ENCODE results near the gene OR13D1. TPM values are rescaled to one million over a fixed set of nuclear protein-coding genes. Genes with fewer than 3 reads are reported as not detected.

OR13D1 gene
- total RNA-seq (not detected in 2 replicates), polyA plus RNA-seq (0.31 TPM in 1 of 2 replicates, not detected in the other)

- no peaks in the 10 kb centered on the region for H3K27me3 ChIP-seq
- TF ChIP-seq, protein P1, sequence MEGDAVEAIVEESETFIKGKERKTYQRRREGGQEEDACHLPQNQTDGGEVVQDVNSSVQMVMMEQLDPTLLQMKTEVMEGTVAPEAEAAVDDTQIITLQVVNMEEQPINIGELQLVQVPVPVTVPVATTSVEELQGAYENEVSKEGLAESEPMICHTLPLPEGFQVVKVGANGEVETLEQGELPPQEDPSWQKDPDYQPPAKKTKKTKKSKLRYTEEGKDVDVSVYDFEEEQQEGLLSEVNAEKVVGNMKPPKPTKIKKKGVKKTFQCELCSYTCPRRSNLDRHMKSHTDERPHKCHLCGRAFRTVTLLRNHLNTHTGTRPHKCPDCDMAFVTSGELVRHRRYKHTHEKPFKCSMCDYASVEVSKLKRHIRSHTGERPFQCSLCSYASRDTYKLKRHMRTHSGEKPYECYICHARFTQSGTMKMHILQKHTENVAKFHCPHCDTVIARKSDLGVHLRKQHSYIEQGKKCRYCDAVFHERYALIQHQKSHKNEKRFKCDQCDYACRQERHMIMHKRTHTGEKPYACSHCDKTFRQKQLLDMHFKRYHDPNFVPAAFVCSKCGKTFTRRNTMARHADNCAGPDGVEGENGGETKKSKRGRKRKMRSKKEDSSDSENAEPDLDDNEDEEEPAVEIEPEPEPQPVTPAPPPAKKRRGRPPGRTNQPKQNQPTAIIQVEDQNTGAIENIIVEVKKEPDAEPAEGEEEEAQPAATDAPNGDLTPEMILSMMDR (IDR thresholded peaks at IDR 0.05; ENCODE audit: low read depth, low read length), result no peak
- no peak for DNase-seq (ENCODE audit: low read depth in 1 of 2, low spot score in 1 of 2)
- no peaks in the 10 kb centered on the region for H3K9me3 ChIP-seq (ENCODE audit: low read depth)
- H3K4me3 ChIP-seq, result no peak within 1 kb of the TSS
- H3K36me3 ChIP-seq, result peaks cover 4% of the 10 kb centered on the region
- no peaks in the 10 kb centered on the region for H3K4me1 ChIP-seq (ENCODE audit: low read depth)
- no peak within 1 kb of the TSS for H3K27ac ChIP-seq
Observed at GRCh38 chr9:104694218-104694617, at the start of gene OR13D1. Gene OR13D1, plus strand, starts transcription at chr9:104694518. Its CDS starts 0 bp downstream, at chr9:104694518.

GRCh38 chr9:104658496-104659195, 35.7 kb upstream of the OR13D1 start:
- Histone ChIP-seq H3K4me3 (no peak overlapping the region), H3K4me1 (ENCODE audit: low read depth) (no peaks in the 10 kb centered on the region), H3K27ac (no peak overlapping the region), H3K36me3 (no peaks in the 10 kb centered on the region), H3K9me3 (ENCODE audit: low read depth) (no peaks in the 10 kb centered on the region), H3K27me3 (no peaks in the 10 kb centered on the region)
- TF ChIP-seq, protein P1 (IDR thresholded peaks at IDR 0.05; ENCODE audit: low read depth, low read length), result no peak
- DNase-seq (ENCODE audit: low read depth in 1 of 2, low spot score in 1 of 2), result no peak

GRCh38 chr9:104675611-104676010, 18.7 kb upstream of the OR13D1 start:
- H3K27me3 ChIP-seq, result no peaks in the 10 kb centered on the region
- DNase-seq (ENCODE audit: low read depth in 1 of 2, low spot score in 1 of 2), result no peak
- H3K36me3 ChIP-seq, result no peaks in the 10 kb centered on the region
- no peaks in the 10 kb centered on the region for H3K9me3 ChIP-seq (ENCODE audit: low read depth)
- H3K27ac ChIP-seq, result no peak overlapping the region
- no peak overlapping the region for H3K4me3 ChIP-seq
- H3K4me1 ChIP-seq (ENCODE audit: low read depth), result no peaks in the 10 kb centered on the region
- TF ChIP-seq, protein P1 (IDR thresholded peaks at IDR 0.05; ENCODE audit: low read depth, low read length), result no peak

DNA sequence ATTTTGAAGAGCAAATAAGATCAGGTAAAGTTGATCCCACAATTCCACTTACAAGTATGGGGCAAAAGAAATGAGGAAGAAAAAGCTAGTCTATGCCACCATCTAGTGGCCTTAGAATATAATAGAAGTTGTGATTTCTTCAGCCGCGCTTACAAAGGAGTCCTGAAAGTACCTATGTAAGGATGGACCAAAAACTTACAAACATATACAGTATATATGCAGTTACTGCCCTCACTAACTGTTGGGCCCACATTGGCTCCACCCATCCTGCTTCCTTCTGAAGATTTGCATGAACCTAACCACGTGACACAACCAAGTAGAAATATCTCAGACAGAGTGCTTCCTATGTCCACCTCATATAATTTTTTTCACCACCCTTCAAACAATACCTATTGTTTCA, 11.7 kb upstream of the OR13D1 start:
- no peaks in the 10 kb centered on the region for H3K4me1 ChIP-seq (ENCODE audit: low read depth)
- no peak overlapping the region for H3K27ac ChIP-seq
- H3K36me3 ChIP-seq, result no peaks in the 10 kb centered on the region
- H3K4me3 ChIP-seq, result no peak overlapping the region
- no peaks in the 10 kb centered on the region for H3K9me3 ChIP-seq (ENCODE audit: low read depth)
- DNase-seq (ENCODE audit: low read depth in 1 of 2, low spot score in 1 of 2), result peak; percentile 56 to 70
- TF ChIP-seq, protein P1 (IDR thresholded peaks at IDR 0.05; ENCODE audit: low read depth, low read length), result peak; percentile 46
- no peaks in the 10 kb centered on the region for H3K27me3 ChIP-seq

- no peaks in the 10 kb centered on the region for H3K9me3 ChIP-seq (ENCODE audit: low read depth)
- DNase-seq (ENCODE audit: low read depth in 1 of 2, low spot score in 1 of 2), result no peak
- TF ChIP-seq, protein P1 (IDR thresholded peaks at IDR 0.05; ENCODE audit: low read depth, low read length), result no peak
- H3K36me3 ChIP-seq, result no peaks in the 10 kb centered on the region
- no peak overlapping the region for H3K4me3 ChIP-seq
- H3K4me1 ChIP-seq (ENCODE audit: low read depth), result no peaks in the 10 kb centered on the region
- no peaks in the 10 kb centered on the region for H3K27me3 ChIP-seq
- H3K27ac ChIP-seq, result no peak overlapping the region
Observed at GRCh38 chr9:104686081-104686480, 8.2 kb upstream of the OR13D1 start.
